ENCODE data around the gene PDZD2.

Gene PDZD2

GRCh38 chr5:31860726-31861433 lies 221.9 kb downstream of the PDZD2 start:
- Histone ChIP-seq H3K27me3 (no peaks in the 10 kb centered on the region), H3K4me1 (peaks cover 6% of the 10 kb centered on the region), H3K36me3 (no peaks in the 10 kb centered on the region), H3K4me3 (ENCODE audit: low read depth, low read length) (no peak overlapping the region), H3K9me3 (peaks cover 9% of the 10 kb centered on the region; the same call in 1 of the 2 replicates)
- TF ChIP-seq, protein P1, sequence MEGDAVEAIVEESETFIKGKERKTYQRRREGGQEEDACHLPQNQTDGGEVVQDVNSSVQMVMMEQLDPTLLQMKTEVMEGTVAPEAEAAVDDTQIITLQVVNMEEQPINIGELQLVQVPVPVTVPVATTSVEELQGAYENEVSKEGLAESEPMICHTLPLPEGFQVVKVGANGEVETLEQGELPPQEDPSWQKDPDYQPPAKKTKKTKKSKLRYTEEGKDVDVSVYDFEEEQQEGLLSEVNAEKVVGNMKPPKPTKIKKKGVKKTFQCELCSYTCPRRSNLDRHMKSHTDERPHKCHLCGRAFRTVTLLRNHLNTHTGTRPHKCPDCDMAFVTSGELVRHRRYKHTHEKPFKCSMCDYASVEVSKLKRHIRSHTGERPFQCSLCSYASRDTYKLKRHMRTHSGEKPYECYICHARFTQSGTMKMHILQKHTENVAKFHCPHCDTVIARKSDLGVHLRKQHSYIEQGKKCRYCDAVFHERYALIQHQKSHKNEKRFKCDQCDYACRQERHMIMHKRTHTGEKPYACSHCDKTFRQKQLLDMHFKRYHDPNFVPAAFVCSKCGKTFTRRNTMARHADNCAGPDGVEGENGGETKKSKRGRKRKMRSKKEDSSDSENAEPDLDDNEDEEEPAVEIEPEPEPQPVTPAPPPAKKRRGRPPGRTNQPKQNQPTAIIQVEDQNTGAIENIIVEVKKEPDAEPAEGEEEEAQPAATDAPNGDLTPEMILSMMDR (IDR thresholded peaks at IDR 0.05; ENCODE audit: low read depth, low read length), result no peak
- DNase-seq, result no peak

- H3K4me1 ChIP-seq, result peaks cover 6% of the 10 kb centered on the region
- H3K9me3 ChIP-seq, result peaks cover 9% of the 10 kb centered on the region; the same call in 1 of the 2 replicates
- no peaks in the 10 kb centered on the region for H3K36me3 ChIP-seq
- TF ChIP-seq, protein P1 (IDR thresholded peaks at IDR 0.05; ENCODE audit: low read depth, low read length), result no peak
- no peaks in the 10 kb centered on the region for H3K27me3 ChIP-seq
- H3K4me3 ChIP-seq (ENCODE audit: low read depth, low read length), result no peak overlapping the region
- no peak for DNase-seq
Measured at GRCh38 chr5:31861601-31862000, 222.7 kb downstream of the PDZD2 start.

DNA sequence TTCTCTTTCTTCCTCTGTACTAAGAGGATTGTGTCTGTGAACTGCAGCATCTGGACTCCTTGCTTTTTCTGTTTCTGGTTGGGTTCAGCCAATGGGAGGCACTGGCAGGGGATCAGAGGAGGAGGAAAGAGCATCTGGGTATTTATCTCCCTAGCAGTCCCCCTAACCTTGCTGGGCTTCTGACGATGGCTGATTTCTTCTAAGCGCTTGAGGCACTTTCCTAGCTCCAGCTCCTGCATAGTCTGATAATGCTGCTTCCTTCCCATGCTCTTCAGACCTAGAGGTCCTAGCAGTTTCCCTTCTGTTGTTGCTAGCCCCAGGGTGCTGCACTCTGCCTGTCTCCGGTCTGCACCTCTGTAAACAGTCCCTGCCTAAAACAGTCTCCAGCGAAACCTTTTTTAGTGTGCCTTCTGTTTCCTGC lies 225.1 kb downstream of the PDZD2 start:
- Histone ChIP-seq H3K9me3 (peaks cover 6% of the 10 kb centered on the region; the same call in 1 of the 2 replicates), H3K4me3 (ENCODE audit: low read depth, low read length) (peak overlapping the region; percentile 47), H3K27me3 (no peaks in the 10 kb centered on the region), H3K36me3 (no peaks in the 10 kb centered on the region), H3K4me1 (peaks cover 6% of the 10 kb centered on the region)
- DNase-seq, result peak; percentile 71
- TF ChIP-seq, protein P1 (IDR thresholded peaks at IDR 0.05; ENCODE audit: low read depth, low read length), result no peak

DNA sequence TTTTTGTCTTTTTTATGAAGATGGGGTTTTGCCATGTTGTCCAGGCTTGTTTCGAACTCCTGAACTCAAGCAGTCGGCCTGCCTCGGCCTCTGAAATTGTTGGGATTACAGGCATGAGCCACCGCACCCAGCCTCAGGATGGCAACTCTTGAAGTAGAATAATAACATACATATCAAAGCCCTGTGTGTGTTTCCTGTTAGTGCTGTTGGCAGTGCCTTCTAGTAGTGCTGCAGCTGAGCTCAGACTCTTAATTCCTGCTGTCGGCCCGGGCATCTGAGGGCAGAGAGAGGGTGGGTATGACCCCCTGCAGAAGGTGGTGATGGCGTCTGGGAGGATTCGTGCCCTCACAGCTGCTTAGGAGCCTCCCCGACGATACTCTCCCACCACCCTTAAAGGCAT lies 227.2 kb downstream of the PDZD2 start:
- Histone ChIP-seq H3K27me3 (no peaks in the 10 kb centered on the region), H3K9me3 (no peaks in the 10 kb centered on the region), H3K4me3 (ENCODE audit: low read depth, low read length) (no peak overlapping the region), H3K36me3 (no peaks in the 10 kb centered on the region), H3K4me1 (peaks cover 6% of the 10 kb centered on the region)
- no peak for DNase-seq
- TF ChIP-seq, protein P1 (IDR thresholded peaks at IDR 0.05; ENCODE audit: low read depth, low read length), result no peak

GRCh38 chr5:31867219-31867618 lies 228.3 kb downstream of the PDZD2 start:
- no peak for DNase-seq
- no peaks in the 10 kb centered on the region for H3K9me3 ChIP-seq
- no peaks in the 10 kb centered on the region for H3K27me3 ChIP-seq
- H3K4me1 ChIP-seq, result peaks cover 6% of the 10 kb centered on the region
- TF ChIP-seq, protein P1 (IDR thresholded peaks at IDR 0.05; ENCODE audit: low read depth, low read length), result no peak
- no peak overlapping the region for H3K4me3 ChIP-seq (ENCODE audit: low read depth, low read length)
- H3K36me3 ChIP-seq, result no peaks in the 10 kb centered on the region

DNA sequence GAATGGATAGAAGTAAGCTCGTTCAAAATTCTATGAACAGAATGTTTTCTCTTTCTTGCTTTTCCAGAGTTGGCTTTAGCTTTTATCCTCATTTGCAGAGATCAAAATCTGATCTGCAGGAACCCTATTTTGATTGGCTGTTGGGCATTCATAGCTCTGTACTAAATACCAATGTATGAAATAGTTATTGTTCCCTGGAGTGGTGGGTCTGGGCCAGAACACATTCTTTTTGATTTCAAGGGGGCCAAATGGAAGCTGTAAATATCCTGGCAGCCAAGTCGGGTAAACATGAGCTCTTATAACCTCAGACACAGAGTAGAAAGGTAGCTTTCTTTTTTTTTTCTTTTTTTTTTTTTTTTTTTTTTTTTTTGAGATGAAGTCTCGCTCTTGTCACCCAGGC lies 241.5 kb downstream of the PDZD2 start:
- TF ChIP-seq, protein P1 (IDR thresholded peaks at IDR 0.05; ENCODE audit: low read depth, low read length), result no peak
- no peak for DNase-seq
- no peaks in the 10 kb centered on the region for H3K36me3 ChIP-seq
- H3K9me3 ChIP-seq, result no peaks in the 10 kb centered on the region
- no peak overlapping the region for H3K4me3 ChIP-seq (ENCODE audit: low read depth, low read length)
- H3K4me1 ChIP-seq, result 0 out of 2 replicates have a peak, but pooled peaks cover 2% of the 10 kb centered on the region
- H3K27me3 ChIP-seq, result no peaks in the 10 kb centered on the region
